ENCODE data around the gene TLE6. TPM values are rescaled to one million over a fixed set of nuclear protein-coding genes. Genes with fewer than 3 reads are reported as not detected.
A peak's percentile ranks its signal among the peaks of the same experiment; 100 is the strongest.

The TLE6 gene
- total and polyA plus RNA-seq, 2 donors (not counting 3 experiments of a cell fraction or from before 2014, with no cell fraction given): 1.6 to 1.9 TPM

GRCh38 chr19:2962018-2962670 is 15.2 kb upstream of the TLE6 start:
- ChIA-PET POLR2A (no interaction called here), CTCF (interaction anchor here (0.6 to 11.0 kb wide), 32 partner anchors 9 to 341 kb away, joined by 3 to 200 read pairs (median 4); partner anchors contain the start of gene TLE6)
- Histone ChIP-seq H3K4me2 (ENCODE audit: insufficient read depth, low read length) (no peak overlapping the region), H3K27ac (ENCODE audit: insufficient read depth, low read depth, low read length) (no peak overlapping the region), H3K27me3 (ENCODE audit: control insufficient read depth in 2 of 2, insufficient read depth in 2 of 2, low read length in 2 of 2) (no peaks in the 10 kb centered on the region), H3K9me1 (replicated peaks; ENCODE audit: control insufficient read depth, extremely low read depth, insufficient read depth, low read length) (no peaks in the 10 kb centered on the region), H3K4me1 (ENCODE audit: control insufficient read depth, extremely low read depth, insufficient read depth, low read length) (no peaks in the 10 kb centered on the region), H4K20me1 (replicated peaks; ENCODE audit: control insufficient read depth, extremely low read depth, insufficient read depth, low read length) (no peaks in the 10 kb centered on the region), H3K79me2 (ENCODE audit: control insufficient read depth, insufficient read depth, low read length) (no peaks in the 10 kb centered on the region), H2AFZ (ENCODE audit: low read depth, low read length) (no peak overlapping the region), H3K4me3 (replicated peaks in 1 of 3; ENCODE audit: insufficient read depth in 1 of 3, low read depth in 1 of 3, low read length in 3 of 3) (no peak overlapping the region), H3K36me3 (ENCODE audit: control insufficient read depth in 2 of 2, extremely low read depth in 1 of 2, insufficient read depth in 2 of 2, low read length in 2 of 2) (no peaks in the 10 kb centered on the region), H3K9me3 (replicated peaks; ENCODE audit: control insufficient read depth, insufficient read depth, low read length) (no peaks in the 10 kb centered on the region), H3K9ac (replicated peaks; ENCODE audit: extremely low read depth, insufficient read depth, low read length) (no peak overlapping the region)
- FAIRE-seq (peak; percentile 99), DNase-seq (ENCODE audit: low read depth, low spot score) (peak; percentile 89)
- no TSS peak for BruUV-seq (replicated peaks)
- intact Hi-C loops (cut with micrococcal nuclease): loop anchor here (1.0 kb wide), 5 partner anchors 114 to 201 kb away; no protein-coding TSS in a partner anchor
- dilution Hi-C loops (cut with MboI; ENCODE audit: extremely low pct_ligation_motif_present, low sequenced_read_pairs): no loop called here
- TF ChIP-seq MAX (IDR thresholded peaks at IDR 0.05; ENCODE audit: insufficient read depth, insufficient read length) (no peak), FOS (IDR thresholded peaks at IDR 0.05; ENCODE audit: borderline replicate concordance, insufficient read depth, low read length) (no peak), MYC (IDR thresholded peaks at IDR 0.05; ENCODE audit: low read depth, low read length) (no peak), POLR2A (IDR thresholded peaks at IDR 0.05; ENCODE audit: low read depth, low read length) (no peak), GATA2 (IDR thresholded peaks at IDR 0.05; ENCODE audit: insufficient read depth, insufficient read length, low read depth, low read length) (no peak), EZH2 (IDR thresholded peaks at IDR 0.05; ENCODE audit: borderline replicate concordance, low read depth, low read length, severe bottlenecking) (no peak), CTCF (IDR thresholded peaks at IDR 0.05; ENCODE audit: extremely low read depth in 1 of 2, insufficient read depth in 1 of 2, low read depth in 1 of 2, low read length in 2 of 2) (peak; percentile 51 to 52), JUN (IDR thresholded peaks at IDR 0.05; ENCODE audit: borderline replicate concordance, insufficient read depth, insufficient read length, low read depth) (peak; percentile 98), POLR2AphosphoS5 (IDR thresholded peaks at IDR 0.05; ENCODE audit: insufficient read depth, low read depth, low read length) (no peak)

Measured in endothelial cell of umbilical vein (primary cell).